ENCODE results near the gene PDXDC1.
"Not testable (repeated sequence)": the region's sequence is repeated elsewhere in the genome, so short reads cannot be mapped to it uniquely, and the experiment has no call there.

The PDXDC1 gene

GRCh38 chr16:14963281-14964173 lies 11.3 kb upstream of the PDXDC1 start:
- peak in 1 of 2 experiments; percentile 13 for DNase-seq

GRCh38 chr16:14965328-14965727 lies 9.5 kb upstream of the PDXDC1 start:
- TF ChIP-seq POLR2A (IDR thresholded peaks at IDR 0.05; ENCODE audit: low read length) (no peak), GATA1 (IDR thresholded peaks at IDR 0.05; ENCODE audit: low read depth, low read length) (no peak)
- DNase-seq: no peak

More at GRCh38 chr16:14963281-14964173, 11.3 kb upstream of the PDXDC1 start:
- TF ChIP-seq POLR2A (IDR thresholded peaks at IDR 0.05; ENCODE audit: low read length) (no peak), GATA1 (IDR thresholded peaks at IDR 0.05; ENCODE audit: low read depth, low read length) (no peak)

- not testable (repeated sequence) for DNase-seq
Observed at GRCh38 chr16:14969795-14970194, 5.0 kb upstream of the PDXDC1 start.

- peak; percentile 46 to 79 for DNase-seq
Observed at GRCh38 chr16:14971621-14972228, 3.1 kb upstream of the PDXDC1 start.

GRCh38 chr16:14973785-14974322 lies 972 bp upstream of the PDXDC1 start:
- peak; percentile 9 to 25 for DNase-seq

- not testable (repeated sequence) for DNase-seq
Observed at GRCh38 chr16:14974331-14974655, 533 bp upstream of the PDXDC1 start.

- DNase-seq: peak; percentile 40 to 61
Observed at GRCh38 chr16:14975418-14976194, 780 bp downstream of the PDXDC1 start.

- DNase-seq: not testable (repeated sequence)
Observed at GRCh38 chr16:14976971-14977736, 2.3 kb downstream of the PDXDC1 start.

GRCh38 chr16:14978281-14978680 lies 3.5 kb downstream of the PDXDC1 start:
- not testable (repeated sequence) for DNase-seq

GRCh38 chr16:14978908-14979307 lies 4.1 kb downstream of the PDXDC1 start:
- DNase-seq: not testable (repeated sequence)

GRCh38 chr16:14981234-14981633 lies 6.4 kb downstream of the PDXDC1 start:
- DNase-seq: not testable (repeated sequence)

GRCh38 chr16:14982521-14982920 lies 7.7 kb downstream of the PDXDC1 start:
- not testable (repeated sequence) for DNase-seq

- DNase-seq: not testable (repeated sequence)
Observed at GRCh38 chr16:14988092-14988491, 13.3 kb downstream of the PDXDC1 start.

GRCh38 chr16:14988661-14989191 lies 13.9 kb downstream of the PDXDC1 start:
- DNase-seq: not testable (repeated sequence)

GRCh38 chr16:14989291-14990281 lies 14.8 kb downstream of the PDXDC1 start:
- DNase-seq: peak; percentile 18 to 29

- not testable (repeated sequence) for DNase-seq
Observed at GRCh38 chr16:14993277-14994151, 18.7 kb downstream of the PDXDC1 start.

- not testable (repeated sequence) for DNase-seq
Observed at GRCh38 chr16:14996702-14997101, 21.9 kb downstream of the PDXDC1 start.

GRCh38 chr16:14998300-14998699 lies 23.5 kb downstream of the PDXDC1 start:
- not testable (repeated sequence) for DNase-seq

- DNase-seq: not testable (repeated sequence)
Observed at GRCh38 chr16:14999845-15000244, 25.0 kb downstream of the PDXDC1 start.

Measured in erythroblast (primary cell).